ENCODE results near the gene AMBP. TPM values are rescaled to one million over a fixed set of nuclear protein-coding genes. Genes with fewer than 3 reads are reported as not detected.

AMBP gene
- total and polyA plus RNA-seq, 12 donors = 0.01 TPM; not detected in 11

- Histone ChIP-seq H3K36me3 (peaks cover 0 to 64% (median 12%) of the 10 kb centered on the region in 9 donors), H3K27ac (no peak overlapping the region), H3K27me3 (no peaks in the 10 kb centered on the region), H3K9me3 (peaks cover 0 to 6% (median 0%) of the 10 kb centered on the region in 11 donors), H3K4me3 (no peak overlapping the region), H3K4me1 (peaks cover 0 to 7% (median 0%) of the 10 kb centered on the region in 9 donors)
- no peak for ATAC-seq
- TF ChIP-seq, protein P1, sequence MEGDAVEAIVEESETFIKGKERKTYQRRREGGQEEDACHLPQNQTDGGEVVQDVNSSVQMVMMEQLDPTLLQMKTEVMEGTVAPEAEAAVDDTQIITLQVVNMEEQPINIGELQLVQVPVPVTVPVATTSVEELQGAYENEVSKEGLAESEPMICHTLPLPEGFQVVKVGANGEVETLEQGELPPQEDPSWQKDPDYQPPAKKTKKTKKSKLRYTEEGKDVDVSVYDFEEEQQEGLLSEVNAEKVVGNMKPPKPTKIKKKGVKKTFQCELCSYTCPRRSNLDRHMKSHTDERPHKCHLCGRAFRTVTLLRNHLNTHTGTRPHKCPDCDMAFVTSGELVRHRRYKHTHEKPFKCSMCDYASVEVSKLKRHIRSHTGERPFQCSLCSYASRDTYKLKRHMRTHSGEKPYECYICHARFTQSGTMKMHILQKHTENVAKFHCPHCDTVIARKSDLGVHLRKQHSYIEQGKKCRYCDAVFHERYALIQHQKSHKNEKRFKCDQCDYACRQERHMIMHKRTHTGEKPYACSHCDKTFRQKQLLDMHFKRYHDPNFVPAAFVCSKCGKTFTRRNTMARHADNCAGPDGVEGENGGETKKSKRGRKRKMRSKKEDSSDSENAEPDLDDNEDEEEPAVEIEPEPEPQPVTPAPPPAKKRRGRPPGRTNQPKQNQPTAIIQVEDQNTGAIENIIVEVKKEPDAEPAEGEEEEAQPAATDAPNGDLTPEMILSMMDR (IDR thresholded peaks at IDR 0.05) = no peak
- intact Hi-C loops (cut with DNase I) = loop anchor here in 9 of 10 donors (5.0 to 10.0 kb wide), 6 partner anchors 227 to 352 kb away; no protein-coding TSS in a partner anchor
- 96 to 97% methylated on average over 10 of the region's 10 CpGs for WGBS, 2 donors
- no peak for DNase-seq
Observed at GRCh38 chr9:114034196-114034595, 43.9 kb downstream of the AMBP start.

DNA sequence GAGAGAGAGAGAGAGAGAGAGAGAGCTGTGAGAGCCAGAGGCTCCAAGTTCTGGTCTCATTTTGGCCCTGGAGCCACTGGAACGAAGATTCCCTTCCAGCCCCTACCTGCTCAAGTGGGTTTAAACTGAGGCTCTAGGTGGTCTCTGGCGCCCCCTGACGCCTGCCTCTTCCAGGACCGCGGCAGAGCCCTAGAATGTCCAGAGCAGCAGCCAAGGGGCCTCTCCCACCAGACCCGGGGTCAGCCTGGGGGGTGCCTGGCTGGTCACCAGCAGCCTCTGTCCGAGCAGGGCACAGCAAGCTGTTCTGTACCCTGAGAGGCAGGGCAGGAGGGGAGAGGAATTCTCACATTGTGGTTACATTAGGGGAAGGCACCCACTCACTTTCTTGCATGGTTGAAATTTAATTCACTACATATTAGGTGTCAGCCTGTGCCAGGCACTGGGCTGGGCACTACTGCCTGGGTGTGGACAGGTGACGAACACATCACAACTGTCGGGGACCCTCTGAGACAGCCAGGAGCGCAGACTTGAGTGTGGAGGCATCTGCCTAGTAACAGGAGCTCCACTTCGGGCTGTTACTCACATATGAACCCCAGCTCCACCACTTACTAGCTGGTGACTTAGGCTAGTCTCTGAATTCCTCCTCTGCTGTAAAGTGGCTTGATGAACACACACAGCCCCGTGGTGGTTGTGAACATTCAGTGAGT is 44.5 kb downstream of the AMBP start:
- peak in 1 of 2 donors; percentile 48 for DNase-seq
- Histone ChIP-seq H3K4me3 (no peak overlapping the region), H3K27ac (no peak overlapping the region), H3K9me3 (peaks cover 0 to 6% (median 0%) of the 10 kb centered on the region in 11 donors), H3K36me3 (peaks cover 0 to 64% (median 12%) of the 10 kb centered on the region in 9 donors), H3K4me1 (peaks cover 0 to 7% (median 0%) of the 10 kb centered on the region in 9 donors), H3K27me3 (no peaks in the 10 kb centered on the region)
- intact Hi-C loops (cut with DNase I) = loop anchor here (1.0 to 10.0 kb wide), 8 partner anchors 226 to 351 kb away; no protein-coding TSS in a partner anchor
- TF ChIP-seq, protein P1 (IDR thresholded peaks at IDR 0.05) = peak; percentile 23 to 74 (median 65)
- WGBS, 2 donors = 55 to 61% methylated on average over 12 of the region's 12 CpGs
- ATAC-seq = peak; percentile 54 to 84 (median 73)

DNA sequence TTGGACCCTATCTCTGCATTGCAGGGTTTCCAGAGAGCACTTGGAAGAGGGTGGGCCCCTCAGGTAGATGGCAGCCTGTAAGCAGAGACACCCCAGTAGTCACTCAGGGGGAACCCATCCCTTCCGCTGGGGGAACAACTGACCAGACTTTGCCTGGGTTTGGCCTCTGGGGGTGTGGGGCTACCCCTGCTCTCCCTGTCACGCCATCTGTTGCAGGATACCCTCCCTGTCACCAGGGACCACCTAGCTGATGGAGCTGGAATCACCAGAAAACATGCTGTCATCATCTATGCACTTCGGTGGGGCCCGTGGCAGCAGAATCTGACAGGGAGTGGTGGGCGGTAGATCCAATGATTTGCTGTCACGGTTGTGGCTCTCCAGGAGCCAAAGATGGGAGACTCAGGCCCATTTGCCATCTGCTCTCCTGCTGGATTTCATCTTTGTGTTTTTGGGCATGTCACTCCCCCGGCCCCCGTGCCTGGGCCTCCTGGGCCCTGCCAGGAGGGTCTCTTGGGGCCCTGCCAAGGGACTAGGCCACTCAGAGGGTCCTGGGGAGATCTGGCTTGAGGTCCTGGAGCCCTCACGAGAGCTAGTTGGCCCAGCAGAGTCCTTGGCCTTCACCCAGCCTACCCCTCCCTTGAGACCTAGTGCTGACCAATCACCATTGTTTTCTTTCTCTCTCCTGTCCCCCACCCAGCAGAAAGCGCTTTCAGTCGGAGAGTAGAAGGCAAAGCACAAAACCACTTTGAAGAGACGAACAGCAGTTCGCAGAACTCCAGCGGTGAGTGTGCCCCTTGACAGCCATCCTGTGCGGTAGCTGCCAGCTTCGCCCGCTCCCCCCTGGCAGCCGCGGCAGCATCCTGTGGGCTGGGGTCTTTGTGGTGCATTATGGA is 45.9 kb downstream of the AMBP start:
- ATAC-seq = peak in 1 of 8 donors; percentile 37
- H3K27me3 ChIP-seq = no peaks in the 10 kb centered on the region
- TF ChIP-seq, protein P1 (IDR thresholded peaks at IDR 0.05) = no peak
- no peak for DNase-seq
- no peak overlapping the region for H3K27ac ChIP-seq
- 76 to 83% methylated on average over 19 of the region's 19 CpGs for WGBS, 2 donors
- H3K4me3 ChIP-seq = no peak overlapping the region
- intact Hi-C loops (cut with DNase I) = loop anchor here (2.0 to 10.0 kb wide), 7 partner anchors 225 to 350 kb away; no protein-coding TSS in a partner anchor
- H3K9me3 ChIP-seq = peaks cover 0 to 4% (median 0%) of the 10 kb centered on the region in 11 donors
- H3K4me1 ChIP-seq = peaks cover 0 to 7% (median 0%) of the 10 kb centered on the region in 9 donors
- peaks cover 0 to 58% (median 12%) of the 10 kb centered on the region in 9 donors for H3K36me3 ChIP-seq

DNA sequence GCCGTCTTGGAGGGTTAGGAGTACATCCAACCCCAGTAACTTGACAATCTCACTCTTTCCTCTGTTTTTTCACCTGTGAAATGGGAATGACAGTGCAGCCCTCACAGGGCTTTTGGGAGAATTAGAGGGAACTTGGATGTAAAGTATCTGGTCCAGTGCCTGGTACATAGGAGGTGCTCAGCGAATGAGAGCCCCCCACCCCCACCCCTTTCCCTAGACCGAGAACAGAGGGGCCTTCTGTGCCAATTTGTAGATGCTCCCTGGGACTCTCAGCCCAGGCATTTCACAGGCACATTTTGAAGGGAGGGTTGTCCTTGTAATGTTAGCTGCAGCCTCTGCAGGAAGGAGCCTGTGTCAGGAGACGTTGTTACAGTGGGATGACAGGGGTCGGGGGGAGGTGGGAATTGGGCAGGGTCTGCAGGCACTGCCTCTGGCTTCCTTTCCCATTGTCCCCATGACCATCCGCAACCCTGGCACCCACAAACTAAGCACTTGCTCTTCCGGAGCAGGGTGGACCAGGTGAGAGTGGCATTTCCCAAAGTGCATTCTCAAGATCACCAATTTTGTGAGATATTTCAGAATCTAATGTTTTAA is 47.0 kb downstream of the AMBP start:
- Histone ChIP-seq H3K27ac (no peak overlapping the region), H3K27me3 (no peaks in the 10 kb centered on the region), H3K4me3 (no peak overlapping the region), H3K36me3 (peaks cover 0 to 51% (median 4%) of the 10 kb centered on the region in 9 donors), H3K4me1 (peaks cover 0 to 7% (median 0%) of the 10 kb centered on the region in 9 donors), H3K9me3 (no peaks in the 10 kb centered on the region)
- intact Hi-C loops (cut with DNase I) = loop anchor here in 9 of 10 donors (5.0 to 10.0 kb wide), 6 partner anchors 224 to 349 kb away; no protein-coding TSS in a partner anchor
- no peak for ATAC-seq
- WGBS, 2 donors = 97% methylated on average over 7 of the region's 7 CpGs
- DNase-seq = no peak
- TF ChIP-seq, protein P1 (IDR thresholded peaks at IDR 0.05) = no peak
